ENCODE measurements around the gene LUC7L2.
A peak's percentile ranks its signal among the peaks of the same experiment; 100 is the strongest.
"Not testable (repeated sequence)": the region's sequence is repeated elsewhere in the genome, so short reads cannot be mapped to it uniquely, and the experiment has no call there.

The LUC7L2 gene

DNA sequence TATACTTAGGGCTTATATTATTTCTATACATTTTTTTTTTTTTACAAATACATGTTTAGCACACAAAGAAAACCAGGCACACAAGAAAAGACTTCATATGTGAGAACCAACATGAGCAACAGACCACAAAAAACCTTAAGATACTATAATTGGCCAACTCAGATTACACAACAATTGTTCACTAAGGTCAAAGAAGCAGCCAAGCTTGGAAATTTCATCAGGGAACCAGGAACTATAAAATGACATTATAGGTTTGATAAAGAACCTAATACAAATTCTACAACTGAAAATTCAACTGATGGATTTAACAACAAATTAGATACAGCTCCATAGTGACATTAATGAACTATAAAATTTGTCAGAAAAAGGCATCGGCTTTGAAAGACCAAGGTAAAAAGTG lies 4.4 kb upstream of the LUC7L2 start:
- no peak for DNase-seq (ENCODE audit: extremely low read depth in 1 of 2, low read depth in 1 of 2)

DNA sequence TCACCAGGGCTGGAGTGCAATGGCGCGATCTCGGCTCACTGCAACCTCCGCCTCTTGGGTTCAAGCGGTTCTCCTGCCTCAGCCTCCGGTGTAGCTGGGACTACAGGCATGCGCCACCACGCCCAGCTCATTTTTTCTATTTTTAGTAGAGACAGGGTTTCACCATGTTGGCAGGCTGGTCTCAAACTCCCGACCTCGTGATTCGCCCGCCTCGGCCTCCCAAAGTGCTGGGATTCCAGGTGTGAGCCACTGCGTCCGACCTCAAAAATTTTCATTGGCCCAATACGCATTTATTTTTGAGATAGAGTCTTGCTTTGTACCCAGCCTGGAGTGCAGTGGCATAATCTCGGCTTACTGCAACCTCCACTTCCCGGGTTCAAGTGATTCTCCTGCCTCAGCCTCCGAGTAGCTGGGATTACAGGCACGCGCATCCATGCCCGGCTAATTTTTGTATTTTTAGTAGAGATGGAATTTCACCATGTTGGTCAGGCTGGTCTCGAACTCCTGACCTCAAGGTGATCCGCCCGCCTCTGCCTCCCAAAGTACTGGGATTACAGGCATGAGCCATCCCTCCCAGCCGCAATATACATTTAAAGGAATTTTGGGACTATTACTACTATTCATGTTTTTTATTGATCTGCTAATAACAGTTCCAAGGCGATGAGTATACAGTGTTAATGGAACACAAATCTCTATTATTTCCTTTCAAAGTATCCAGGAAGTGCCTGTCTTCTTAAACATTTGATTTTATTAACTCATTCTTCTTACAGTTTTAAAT lies 1.8 kb upstream of the LUC7L2 start:
- DNase-seq (ENCODE audit: extremely low read depth in 1 of 2, low read depth in 1 of 2): not testable (repeated sequence)

DNA sequence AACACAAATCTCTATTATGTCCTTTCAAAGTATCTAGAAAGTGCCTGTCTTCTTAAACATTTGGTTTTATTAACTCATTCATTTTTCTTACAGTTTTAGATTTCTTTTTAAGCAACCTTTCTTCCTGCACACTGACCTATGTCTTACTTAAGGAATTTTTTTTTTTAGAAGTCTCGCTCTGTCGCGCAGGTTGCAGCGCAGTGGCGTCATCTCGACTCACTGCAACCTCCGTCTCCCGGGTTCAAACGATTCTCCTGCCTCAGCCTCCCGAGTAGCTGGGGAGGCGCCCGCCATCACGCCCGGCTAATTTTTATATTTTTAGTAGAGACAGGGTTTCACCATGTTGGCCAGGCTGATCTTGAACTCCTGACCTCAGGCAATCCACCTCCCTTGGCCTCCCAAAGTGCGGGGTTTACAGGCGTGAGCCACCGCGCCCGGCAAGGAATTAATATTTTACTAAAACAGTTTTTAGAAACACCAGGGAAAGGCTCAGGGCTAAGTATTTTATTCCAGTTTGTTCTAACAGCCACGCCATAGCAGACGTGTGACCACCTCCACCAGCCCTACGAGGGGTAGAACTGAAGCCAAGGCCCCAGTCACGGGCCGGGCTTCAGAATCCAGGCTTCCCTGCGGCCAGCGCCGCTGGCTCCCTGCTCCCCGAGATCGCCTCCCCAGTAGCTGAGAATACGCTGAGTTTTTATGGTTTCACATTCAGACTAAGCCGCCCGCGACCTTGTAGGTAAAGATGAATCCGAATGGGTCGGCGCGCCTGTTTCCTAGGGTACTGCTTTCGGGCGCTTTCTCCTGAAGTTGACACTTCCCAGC lies 941 bp upstream of the LUC7L2 start:
- no peak for DNase-seq (ENCODE audit: extremely low read depth in 1 of 2, low read depth in 1 of 2)

DNA sequence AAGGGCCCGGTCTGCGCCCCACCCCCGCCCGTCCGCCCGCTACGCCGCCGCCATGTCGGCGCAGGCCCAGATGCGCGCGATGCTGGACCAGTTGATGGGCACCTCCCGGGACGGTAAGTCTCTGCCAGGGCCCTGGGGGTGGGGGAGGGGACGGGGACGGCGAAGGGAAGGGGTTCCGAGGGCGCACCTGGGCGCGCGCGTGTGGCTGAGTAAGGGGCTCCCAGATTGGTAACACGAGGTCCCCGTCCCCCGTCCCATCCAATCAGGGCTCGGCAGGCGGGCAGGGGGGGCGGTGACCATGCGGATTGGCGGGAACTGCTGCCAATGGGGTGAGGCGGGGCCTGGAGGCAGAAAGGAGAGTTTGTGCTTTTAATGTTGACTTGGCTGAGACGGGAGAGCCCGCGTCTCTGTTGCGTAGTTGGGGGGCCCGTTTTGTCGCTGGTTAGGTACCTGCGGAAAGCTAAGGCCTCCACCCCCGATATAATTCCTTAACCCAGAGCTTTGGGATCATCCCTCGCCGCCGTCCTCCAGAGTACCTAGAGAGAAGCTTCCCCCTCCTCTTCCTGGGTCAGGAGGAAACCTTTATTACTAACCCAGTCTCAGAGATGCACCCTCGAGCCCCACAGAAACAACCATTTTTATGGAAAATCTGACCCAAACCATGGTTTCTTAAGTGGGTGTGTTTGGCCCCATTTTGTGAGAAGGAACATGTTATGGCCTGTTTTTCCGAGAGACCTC lies 685 bp downstream of the LUC7L2 start:
- DNase-seq (ENCODE audit: extremely low read depth in 1 of 2, low read depth in 1 of 2): peak; percentile 98 to 99

DNA sequence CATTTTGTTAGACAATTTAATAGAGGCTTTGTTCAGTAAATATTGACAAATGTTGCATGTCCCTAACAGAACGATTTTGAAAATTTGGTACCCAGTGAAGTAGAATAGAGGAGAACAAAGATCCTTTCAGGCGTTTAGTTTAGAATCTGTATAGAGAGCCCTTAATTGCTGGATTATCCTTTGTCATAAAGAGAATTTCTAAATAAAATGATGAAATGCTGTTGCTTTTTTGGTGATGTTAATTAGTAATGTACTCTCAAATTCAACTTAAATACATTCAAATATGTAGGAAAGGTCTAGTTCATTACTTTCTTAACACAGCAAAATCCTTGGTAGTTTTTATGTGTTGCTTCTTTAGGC lies 1.2 kb downstream of the LUC7L2 start:
- DNase-seq (ENCODE audit: extremely low read depth in 1 of 2, low read depth in 1 of 2): no peak

DNA sequence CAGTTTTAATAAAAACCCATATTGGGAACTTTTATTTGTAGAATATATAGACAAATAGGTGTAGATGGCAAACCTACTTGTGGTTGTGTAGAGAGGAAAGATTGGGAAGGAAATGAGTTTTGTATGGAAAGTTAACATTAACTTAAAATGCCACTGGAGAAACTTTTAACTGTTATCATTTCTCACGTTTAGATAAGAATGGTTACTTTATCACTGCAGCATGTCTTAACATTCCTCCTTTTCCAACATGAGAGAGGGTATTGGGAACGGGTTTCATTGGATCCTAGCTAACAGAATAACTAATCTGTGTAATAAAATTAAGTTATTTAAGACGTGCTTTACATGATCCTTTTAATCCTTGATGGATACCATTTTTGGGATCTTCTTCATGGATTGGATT lies 1.8 kb downstream of the LUC7L2 start:
- DNase-seq (ENCODE audit: extremely low read depth in 1 of 2, low read depth in 1 of 2): no peak

DNA sequence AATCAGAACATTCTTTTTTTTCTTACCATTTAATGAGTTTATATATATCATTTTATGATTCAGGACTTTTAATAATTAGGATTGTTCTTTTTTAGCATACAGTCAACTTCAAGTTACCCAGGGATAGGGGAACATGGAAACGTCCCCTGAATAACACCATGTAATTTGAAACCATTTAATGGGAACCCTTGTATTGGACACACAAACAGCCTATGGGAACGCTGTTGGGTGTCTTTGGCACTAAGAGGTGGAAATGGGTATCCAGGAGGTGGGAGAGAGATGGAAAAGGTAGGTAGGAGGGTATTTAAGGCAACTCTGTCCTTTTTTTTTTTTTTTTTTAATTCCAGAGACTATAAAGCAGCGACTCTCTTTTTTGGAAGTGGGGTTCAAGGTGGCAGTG lies 2.6 kb downstream of the LUC7L2 start:
- DNase-seq (ENCODE audit: extremely low read depth in 1 of 2, low read depth in 1 of 2): no peak

DNA sequence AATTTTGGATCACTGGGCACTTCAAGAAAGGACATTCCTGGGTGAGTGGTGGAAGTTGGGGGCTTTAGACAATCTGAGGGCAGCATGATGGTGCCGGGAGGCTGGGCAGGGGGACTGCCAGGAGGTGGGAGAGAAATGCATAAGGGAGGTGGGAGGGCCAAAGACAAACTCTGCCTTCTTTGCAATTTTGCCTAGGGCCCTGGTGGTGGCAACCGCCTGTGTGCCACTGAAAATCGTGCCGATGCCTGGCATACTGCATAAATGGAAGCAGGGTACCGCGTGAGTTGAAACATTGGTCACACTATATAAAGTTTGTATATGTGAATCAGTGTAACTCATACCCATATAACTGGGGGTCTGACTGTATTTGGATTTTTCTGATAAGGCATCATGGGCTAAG lies 3.3 kb downstream of the LUC7L2 start:
- no peak for DNase-seq (ENCODE audit: extremely low read depth in 1 of 2, low read depth in 1 of 2)

DNA sequence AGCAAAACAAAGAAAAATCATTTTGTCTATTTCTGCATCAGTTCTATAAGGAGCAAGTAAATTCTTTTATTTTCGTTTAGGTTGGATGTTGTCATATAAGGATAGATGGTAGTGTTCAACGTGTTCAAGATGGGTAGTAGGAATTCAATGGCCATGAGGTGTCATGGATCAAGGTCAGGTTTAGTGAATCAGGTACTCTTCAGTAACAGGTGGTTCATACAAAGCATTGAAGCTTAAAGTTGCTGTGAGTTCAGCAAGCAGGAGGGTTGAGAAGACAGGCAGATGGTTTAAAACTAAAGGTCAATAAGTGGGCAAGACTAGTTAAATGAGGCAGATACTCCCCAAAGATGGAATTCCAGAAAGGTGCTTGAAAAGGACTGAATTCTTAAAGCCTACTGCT lies 5.6 kb downstream of the LUC7L2 start:
- no peak for DNase-seq (ENCODE audit: extremely low read depth in 1 of 2, low read depth in 1 of 2)

DNA sequence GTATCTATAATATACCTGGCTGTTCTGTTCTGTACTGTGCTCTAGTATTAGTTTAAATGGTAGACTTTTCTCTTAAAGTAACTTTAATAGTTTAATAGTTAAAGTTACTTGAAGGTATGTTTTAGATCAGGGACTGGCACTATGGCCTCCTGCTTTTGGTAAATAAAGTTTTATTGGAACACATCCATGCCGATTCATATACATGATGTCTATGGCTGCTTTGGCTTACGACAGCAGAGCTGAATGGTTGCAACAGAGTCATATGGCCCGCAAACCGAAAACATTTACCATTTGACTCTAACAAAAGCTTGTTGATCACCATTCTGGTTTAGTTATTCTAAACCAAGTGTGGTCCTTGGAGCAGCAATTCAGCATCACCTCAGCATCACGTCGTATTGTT lies 6.7 kb downstream of the LUC7L2 start:
- DNase-seq (ENCODE audit: extremely low read depth in 1 of 2, low read depth in 1 of 2): no peak

DNA sequence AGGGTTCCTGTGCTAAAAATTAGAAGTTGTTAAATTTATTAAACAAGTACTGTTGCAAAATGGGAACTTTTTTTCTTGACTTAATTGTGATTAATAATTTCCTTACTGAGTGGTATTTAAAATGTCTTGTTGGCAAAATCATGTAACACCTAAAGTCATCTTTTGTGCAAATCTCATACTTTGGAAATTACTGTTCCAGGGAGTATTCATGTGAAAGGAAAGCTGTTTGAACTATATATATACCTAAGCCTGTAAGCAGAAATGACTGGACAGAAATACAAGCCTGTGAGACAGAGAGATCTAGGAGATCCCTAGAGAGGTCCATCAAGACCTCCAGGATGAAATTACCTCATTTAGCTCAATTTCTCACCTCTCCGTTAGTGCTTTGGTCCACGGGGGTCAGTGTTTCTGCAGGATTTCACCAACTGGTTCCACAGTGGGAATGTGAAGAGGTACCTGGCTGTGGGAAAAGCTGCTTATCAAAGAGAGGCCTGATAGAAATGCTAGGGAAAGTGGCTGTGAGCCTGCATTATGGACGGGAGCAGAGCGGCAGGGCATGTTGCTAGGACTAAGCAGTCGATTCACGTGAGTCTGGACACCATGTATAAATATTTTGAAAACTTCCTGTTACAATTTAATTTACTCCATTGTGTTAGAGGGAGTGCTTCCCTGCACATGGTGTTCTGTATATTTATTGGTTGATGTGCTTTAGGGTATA lies 7.9 kb downstream of the LUC7L2 start:
- DNase-seq (ENCODE audit: extremely low read depth in 1 of 2, low read depth in 1 of 2): no peak

DNA sequence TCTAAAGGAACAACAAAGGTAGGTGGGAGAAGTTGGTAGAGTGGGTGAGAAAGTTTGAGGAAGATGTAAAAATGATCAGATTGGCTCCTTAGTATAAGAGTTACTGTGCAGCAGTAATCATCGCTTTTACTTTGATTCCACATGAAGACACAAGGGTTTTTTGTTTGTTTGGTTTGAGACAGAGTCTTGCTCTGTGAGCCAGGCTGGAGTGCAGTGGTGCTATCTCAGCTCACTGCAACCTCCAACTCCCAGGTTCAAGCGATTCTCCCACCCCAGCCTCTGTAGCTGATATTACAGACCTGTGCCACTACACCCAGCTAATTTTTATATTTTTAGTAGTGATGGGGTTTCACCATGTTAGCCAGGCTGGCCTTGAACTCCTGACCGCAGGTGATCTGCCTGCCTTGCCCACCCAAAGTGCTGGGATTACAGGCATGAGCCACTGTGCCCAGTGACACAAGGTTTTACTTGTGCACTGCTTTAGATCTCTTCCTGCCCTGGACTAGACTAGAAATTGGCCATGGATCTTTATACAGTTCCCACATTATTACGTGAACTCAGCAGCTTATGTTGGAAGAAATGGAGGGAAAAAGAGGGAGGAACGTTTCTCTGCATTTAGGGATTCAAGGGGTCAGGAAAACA lies 10.7 kb downstream of the LUC7L2 start:
- DNase-seq (ENCODE audit: extremely low read depth in 1 of 2, low read depth in 1 of 2): no peak

DNA sequence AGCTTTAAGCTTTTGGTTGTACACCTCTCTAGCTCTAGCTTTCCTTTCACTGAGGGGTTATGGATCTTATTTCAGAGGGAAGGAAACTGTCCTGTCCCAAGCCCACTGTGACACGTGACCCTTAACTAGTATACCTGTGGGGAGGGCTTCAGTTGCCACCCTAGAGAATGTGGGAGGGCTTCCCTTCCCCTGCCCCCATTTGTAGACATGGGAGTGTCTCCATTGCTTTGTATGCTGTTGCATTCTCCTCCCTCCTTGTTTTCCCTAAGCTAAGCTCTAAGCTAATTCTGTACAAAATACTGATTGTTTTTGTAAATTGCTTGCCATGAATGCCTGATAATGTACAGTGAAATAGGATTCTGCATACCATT lies 11.2 kb downstream of the LUC7L2 start:
- DNase-seq (ENCODE audit: extremely low read depth in 1 of 2, low read depth in 1 of 2): no peak

DNA sequence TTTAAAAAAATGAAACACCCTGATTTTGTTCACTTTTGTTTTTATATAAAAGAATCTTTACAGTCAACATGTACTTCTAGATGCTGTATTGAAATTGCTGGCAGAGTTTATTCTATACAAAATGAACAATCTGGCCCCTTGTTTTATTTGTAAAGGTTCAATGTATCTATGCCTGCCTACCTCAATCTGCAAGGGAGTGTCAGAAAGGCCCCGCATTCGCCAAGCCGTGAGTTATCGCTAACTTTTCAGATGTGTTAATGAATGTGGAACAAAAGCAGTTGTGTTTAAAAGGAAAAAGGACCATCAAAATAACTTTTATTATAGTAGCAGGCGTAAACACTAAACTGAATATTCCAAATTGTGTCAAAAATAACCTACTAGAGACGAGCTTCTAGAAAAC lies 14.6 kb downstream of the LUC7L2 start:
- DNase-seq (ENCODE audit: extremely low read depth in 1 of 2, low read depth in 1 of 2): no peak

DNA sequence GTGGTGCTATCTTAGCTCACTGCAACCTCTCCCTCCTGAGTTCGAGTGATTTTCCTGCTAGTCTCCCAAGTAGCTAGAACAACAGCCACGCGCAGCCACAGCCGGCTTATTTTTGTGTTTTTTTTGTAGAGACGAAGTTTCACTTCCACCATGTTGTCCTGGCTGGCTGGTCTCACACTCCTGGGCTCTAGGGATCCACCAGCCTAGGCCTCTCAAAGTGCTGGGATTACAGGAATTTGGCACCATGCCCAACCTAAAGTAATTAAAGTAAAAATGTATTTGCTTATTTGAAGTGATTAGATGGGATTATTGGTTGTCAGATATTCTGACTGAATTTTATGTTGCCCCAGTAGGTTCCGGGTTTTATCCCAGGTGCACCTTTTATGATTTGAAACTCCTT lies 22.7 kb downstream of the LUC7L2 start:
- DNase-seq (ENCODE audit: extremely low read depth in 1 of 2, low read depth in 1 of 2): no peak

DNA sequence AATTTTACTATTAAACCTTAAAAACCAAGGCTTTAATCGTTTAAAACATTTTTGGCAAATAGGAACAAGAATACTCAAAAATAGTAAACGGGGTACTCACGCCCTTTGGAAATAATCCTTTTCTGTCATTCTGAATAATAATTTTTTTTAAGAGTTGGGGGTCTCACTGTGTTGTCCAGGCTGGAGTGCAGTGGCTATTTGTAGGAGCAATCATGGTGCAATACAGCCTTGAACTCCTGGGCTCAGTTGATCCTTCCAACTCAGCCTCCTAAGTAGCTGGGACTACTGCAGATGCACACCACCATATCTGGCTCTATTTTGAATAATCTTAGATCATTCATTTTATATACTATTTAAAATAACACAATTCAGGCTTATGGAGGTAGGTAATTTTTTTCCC lies 24.9 kb downstream of the LUC7L2 start:
- no peak for DNase-seq (ENCODE audit: extremely low read depth in 1 of 2, low read depth in 1 of 2)

DNA sequence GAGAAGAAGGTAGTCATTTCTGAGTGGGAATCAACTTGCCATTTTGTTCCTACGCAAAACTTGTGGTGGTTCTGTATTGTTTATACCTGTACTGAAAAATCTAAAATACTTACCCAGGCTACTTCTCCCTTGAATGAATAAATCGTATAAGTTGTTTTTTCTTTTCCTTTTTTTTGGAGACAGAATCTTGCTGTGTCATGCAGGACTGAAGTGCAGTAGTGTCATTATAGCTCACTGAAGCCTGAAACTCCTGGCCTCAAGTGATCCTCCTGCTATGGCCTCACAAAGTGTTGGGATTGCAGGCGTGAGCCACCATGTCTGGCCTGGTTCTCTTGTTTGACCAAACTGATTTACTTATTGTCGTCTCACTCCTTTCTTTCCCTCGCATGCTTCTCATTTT lies 27.9 kb downstream of the LUC7L2 start:
- no peak for DNase-seq (ENCODE audit: extremely low read depth in 1 of 2, low read depth in 1 of 2)

DNA sequence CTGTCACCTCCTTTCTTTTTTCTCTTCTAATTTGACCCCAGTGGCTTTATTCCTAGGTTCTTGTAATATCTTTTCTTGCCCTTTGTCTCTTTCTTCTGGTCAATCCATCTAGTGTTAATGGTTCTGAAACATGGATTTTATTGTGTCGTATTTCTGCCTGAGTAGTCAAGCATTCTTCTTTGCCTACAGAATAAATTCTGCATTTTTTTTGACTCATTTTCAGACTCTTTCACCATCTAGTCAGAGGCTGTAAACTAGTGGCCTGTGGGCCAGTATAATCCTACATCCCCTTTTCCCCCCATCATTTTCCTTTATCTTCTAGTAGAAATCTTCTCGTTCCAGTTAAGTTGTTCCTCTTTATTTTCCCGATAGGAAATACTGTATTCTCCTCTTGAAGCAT lies 29.4 kb downstream of the LUC7L2 start:
- DNase-seq (ENCODE audit: extremely low read depth in 1 of 2, low read depth in 1 of 2): no peak

DNA sequence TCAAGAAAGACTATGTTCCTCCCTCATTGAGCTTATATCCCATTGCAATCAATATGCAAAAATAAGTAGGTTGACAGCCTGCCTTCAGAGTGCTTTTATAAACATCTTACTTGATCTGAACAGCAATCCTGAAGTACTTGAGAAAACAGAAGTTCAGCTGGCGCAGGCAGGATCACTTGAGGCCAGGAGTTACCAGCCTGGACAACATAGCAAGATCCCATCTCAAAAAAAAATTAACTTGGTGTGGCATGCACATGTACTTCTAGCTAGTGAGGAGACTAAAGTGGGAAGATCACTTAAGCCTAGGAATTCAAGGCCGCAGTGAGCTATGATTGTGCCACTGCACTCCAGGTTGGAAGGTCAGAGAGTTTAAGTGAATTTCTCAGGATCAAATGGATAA lies 30.1 kb downstream of the LUC7L2 start:
- no peak for DNase-seq (ENCODE audit: extremely low read depth in 1 of 2, low read depth in 1 of 2)

DNA sequence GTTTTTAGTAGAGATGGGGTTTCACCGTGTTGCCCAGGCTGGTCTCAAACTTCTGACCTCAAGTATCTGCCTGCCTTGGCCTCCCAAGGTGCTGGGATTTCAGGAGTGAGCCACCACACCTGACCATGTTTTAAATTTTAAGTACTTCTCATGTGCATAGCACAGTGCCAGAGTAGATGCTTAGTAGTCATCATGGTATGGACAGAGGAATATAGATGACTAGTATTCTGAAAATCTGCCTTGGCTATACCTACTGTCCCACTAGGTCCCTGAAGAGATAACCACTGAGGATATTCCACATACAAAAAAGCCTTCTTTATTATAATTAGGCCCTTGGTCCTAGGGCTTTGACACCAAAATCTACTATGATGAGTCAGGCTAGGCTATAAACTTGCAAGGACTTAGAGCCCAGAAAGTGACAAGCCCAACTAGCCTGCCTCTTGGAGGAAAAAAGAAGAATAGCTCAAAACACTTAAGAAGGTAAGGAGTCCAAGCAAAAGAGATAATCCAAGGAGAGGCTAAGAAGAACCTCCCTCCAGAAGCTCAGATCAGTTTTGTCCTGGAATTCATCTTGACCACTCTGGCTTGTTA lies 34.0 kb downstream of the LUC7L2 start:
- DNase-seq (ENCODE audit: extremely low read depth in 1 of 2, low read depth in 1 of 2): no peak
